Measurements from ENCODE around the gene CBFA2T2.

DNA sequence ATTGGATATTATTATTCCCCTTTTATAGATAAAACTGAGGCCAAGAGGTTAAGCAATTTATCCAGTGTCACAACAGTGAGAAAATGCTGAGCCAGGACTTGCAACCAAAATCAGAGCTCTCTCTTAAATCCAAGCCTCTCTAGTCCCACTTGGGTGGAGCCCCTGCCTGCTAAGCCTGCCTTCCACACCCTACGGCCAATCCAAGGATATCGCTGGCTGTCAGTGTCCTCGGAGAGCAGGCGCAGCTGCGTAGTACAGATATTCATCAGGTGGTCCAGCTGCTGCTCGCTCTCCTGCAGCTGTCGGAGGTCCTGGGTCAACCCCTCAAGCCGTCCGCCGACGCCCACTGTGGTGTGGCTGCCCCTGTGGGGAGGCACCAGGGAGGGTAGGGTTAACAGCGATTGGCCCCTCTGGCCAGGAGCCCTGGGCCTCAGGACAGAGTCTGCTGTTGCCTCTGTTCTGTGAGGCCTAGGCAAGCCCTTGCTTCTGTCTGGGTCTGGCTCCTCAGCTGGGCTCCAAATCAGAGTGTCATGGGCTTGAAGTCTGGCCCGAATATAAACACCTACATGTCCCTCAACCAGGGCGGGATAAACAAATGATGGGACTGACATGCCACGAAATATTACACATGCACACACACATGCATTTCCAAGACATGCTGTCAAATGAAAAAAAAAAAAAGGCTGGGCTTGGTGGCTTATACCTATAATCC lies 188.3 kb downstream of the CBFA2T2 start:
- TF ChIP-seq CTCF (conservative IDR thresholded peaks at IDR 0.05; ENCODE audit: low read depth, low read length) (no peak), EZH2 (IDR thresholded peaks at IDR 0.05; ENCODE audit: borderline replicate concordance, low read depth, low read length, poor library complexity, severe bottlenecking) (no peak)

Data from A673 (cell line).